Measurements from ENCODE around the gene ALK.

Gene ALK

GRCh38 chr2:29323301-29323700, 598.1 kb downstream of the ALK start:
- no peak for DNase-seq (ENCODE audit: low read depth in 2 of 2)

GRCh38 chr2:29322011-29322410, 599.4 kb downstream of the ALK start:
- no peak for DNase-seq (ENCODE audit: low read depth in 2 of 2)

DNA sequence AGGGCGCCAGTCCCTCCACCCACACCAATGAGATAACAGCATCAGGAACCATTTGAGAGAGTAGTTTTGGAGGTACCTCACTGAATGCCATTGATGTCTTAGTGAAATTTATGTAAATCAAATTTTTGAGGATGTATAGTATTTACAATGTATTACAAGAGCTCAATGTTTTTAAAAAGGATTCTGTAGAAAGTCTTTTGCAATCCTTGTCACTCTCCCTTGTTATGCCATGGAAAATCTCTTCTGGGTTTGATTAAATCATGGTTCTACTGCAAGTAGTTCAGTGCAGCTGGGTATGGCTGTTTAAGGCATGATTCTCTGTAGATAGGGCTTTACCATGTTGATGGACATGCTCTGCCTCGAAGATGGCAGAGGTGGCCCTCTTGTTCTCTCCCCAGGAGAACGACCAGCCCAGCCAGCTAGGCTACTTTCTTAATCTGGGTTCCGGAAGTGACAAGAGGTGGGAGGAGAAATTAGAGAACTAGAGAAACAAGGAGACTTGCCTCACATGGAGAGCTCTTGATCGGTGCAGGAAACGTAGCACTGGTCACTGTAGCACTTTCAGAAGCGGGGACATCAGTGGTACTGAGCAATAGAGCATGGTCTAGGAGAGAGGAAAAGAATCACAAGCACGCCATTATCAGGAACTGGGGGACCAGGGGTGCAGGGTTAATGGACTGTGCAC, 603.4 kb downstream of the ALK start:
- DNase-seq (ENCODE audit: low read depth in 2 of 2) = no peak

GRCh38 chr2:29317077-29317517, 604.3 kb downstream of the ALK start:
- no peak for DNase-seq (ENCODE audit: low read depth in 2 of 2)

DNA sequence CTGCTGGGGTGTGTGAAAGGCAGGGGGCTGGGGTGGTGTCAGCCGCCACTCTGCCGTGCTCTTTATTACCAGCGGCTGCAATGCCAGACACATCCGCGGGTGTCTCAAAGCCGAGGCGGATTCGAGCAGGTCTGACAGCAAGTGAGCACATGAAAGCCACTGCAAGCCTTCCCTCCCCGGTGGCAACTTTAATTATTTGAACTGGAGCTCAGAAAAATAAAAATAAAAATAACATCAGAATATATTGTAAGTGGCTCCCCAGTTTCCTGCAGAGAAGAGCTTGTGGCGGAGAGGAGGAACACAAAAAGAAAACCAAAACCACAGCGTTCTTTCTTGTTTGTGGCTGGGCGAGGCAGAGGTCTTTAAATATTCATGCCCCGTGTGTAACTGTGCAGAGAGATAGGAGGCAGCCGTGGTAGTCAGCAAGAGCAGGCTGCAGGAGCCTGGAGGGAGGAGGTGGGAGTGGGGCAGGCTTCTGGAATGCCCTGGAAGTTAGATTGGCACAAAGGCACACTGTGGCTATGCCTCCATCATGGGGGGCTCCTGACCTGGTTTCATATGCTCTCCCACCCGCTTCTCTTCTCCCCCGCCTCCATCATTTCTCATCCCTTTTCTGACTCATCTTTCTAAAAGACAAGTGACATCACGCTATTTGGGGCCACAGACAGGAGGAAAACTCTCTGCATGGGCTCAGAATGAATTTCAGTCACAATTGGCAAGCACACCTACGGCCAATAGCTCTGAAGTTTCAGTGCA, 606.4 kb downstream of the ALK start:
- peak; percentile 14 to 24 for DNase-seq (ENCODE audit: low read depth in 2 of 2)

DNA sequence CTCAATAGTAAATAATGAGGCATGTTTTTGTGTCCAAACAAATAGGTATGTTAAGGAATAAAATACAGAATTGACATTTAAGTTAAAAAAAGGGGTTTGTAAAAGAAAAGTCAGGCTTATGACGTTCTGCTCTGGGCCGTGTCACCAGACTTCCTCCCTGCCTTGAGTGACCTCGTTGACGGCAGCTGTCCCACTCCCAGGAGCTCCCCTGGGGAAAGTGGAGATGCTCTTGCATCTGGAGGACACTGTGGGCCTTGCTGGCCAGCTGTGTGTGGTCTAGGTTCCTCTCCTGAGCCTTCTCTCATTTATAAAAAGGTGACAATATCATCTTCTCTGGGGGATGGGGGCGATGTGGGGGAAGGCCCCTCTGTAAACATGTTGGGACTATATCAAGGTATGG, 609.9 kb downstream of the ALK start:
- no peak for DNase-seq (ENCODE audit: low read depth in 2 of 2)

DNA sequence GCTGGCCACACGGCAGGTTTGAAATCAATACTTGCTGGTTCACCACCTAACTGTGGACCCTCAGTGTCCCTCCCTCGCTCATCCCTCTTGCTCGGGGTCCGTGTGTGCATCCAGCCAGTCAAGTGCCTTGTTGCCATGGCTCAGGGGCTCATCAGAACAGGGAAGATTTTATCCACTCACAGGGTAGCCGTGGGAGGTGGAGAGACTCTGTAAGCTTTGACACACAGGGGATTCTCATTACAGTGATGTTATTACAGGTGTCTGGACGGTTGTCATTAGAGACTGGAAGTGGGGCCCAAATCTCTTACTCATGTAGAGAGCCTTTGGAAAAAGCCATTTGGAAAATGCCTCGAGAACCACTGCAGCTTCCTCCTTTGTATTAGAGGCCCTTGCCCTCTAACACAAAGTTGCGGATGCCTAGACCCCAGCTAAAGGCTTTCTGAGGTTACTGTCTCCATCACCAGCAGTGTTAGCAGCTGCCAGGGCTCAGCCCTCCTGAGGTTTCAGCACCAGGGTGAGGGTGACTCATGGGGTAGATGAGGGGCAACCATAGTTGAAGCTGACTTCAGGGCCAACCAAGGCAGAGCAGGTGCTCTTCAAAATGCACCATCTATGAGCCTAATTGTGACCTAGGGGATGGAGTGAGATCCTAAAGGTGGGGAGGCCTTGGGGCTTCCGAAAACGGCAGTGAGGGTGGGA, 610.6 kb downstream of the ALK start:
- DNase-seq (ENCODE audit: low read depth in 2 of 2) = no peak

GRCh38 chr2:29309090-29310029, 612.0 kb downstream of the ALK start:
- peak in 1 of 2 donors; percentile 10 for DNase-seq (ENCODE audit: low read depth in 2 of 2)

- DNase-seq (ENCODE audit: low read depth in 2 of 2) = no peak
These were observed 613.0 kb downstream of the ALK start for GRCh38 chr2:29308366-29308765.

DNA sequence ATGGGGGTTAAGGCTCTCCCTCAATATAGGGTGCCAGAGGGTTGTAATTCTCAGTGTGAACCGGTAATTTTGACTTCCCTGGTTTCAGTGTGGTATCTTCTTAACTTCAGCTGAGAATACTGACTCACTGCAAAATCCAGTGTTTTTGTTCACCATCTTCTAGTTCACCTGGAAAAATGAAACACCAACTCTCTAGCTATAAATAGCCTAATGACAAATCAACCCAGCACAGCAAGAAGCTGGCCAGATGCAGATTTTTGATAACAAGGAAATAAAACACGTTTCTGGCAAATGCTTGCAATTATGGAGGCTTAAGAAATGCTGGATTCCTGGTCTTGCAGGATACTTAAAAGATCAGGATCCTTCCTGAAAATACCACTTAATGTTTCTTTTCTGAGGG, 613.9 kb downstream of the ALK start:
- DNase-seq (ENCODE audit: low read depth in 2 of 2) = no peak

- no peak for DNase-seq (ENCODE audit: low read depth in 2 of 2)
These were observed 615.6 kb downstream of the ALK start for GRCh38 chr2:29305762-29306161.

DNA sequence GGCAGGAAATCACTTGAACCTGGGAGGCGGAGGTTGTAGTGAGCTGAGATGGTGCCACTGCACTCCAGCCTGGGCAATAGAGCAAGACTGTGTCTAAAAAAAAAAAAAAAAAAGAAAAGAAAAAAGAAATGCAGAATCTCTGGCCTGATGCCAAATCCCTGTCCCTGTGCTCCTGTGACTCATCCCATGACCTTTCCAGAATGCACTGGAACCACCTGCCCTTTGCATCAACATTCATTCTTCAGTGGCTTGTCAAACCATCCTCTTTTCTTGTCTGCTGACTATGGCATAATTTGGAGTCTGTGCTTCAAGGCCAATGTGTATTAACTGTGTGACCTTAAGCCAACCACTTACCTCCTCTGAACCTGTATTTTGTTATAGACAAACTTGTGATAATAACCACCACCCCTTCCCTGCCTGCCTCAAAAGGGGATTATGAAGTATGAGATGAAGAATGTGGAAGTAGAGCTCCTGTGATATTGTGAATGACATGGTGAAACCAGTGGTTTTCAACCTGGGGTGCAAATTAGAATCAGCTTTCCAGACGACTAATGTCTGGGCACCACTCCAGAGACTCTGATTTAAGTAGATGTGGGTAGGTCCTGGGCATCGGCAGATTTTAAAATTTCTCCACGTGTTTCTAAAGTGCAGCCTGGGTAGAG, 616.9 kb downstream of the ALK start:
- DNase-seq (ENCODE audit: low read depth in 2 of 2) = no peak

GRCh38 chr2:29296585-29296984, 624.8 kb downstream of the ALK start:
- no peak for DNase-seq (ENCODE audit: low read depth in 2 of 2)

DNA sequence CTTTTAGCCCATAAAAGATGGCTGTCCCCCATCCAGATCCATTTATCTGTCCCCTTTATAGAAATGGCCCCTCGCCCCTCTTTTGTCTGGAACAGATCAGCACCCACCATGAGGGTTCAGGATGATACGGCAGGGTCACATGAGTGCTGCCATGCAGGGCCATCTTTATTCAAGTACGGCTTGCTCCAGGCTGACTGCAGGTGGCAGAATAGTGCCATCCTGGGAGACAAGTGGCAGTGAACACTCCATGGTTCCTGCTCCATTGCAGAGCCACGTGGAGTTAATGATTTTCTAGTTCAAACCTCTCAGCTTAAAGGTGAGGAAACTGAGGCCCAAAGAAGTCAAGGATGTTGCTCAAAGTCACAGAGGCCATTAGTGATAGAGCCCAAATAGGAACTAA, 625.5 kb downstream of the ALK start:
- DNase-seq (ENCODE audit: low read depth in 2 of 2) = no peak

GRCh38 chr2:29293830-29294438, 627.5 kb downstream of the ALK start:
- DNase-seq (ENCODE audit: low read depth in 2 of 2) = no peak

DNA sequence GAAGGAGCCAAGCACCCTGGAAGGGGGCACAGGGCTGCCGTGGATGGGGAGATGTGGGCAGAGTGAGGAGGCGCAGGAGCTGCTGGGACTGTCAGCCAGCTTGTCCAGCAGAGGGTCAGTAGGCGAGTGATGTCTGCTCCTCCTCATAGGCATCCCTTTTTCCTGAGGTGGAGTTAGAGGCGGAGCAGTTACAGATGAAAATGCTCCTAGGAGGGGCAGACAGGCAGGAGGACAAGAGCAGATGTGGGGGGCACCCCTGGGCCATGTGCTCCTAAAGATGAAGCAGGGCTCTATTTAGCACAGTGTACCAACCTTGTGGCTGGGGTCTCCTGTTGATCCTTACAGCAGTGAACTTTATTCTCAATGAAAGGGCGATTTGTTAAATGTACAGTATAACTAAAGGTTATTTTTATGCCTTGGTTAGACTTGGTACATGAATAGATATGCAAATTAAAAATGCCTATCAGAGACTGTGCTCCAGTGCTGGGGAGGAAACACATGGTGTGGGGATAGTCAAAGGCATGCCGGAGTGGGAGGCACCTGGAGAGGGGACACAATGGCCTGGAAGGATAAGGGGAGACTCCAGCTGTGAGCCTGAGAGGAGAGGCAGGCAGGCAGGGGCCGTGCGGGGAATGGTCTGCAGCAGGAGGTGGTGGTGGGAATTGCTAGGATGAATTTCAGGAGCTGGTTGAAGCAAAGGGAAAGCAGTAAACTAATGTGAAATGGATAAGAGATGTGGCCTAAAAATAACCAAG, 630.9 kb downstream of the ALK start:
- no peak for DNase-seq (ENCODE audit: low read depth in 2 of 2)

- DNase-seq (ENCODE audit: low read depth in 2 of 2) = no peak
These were observed 636.7 kb downstream of the ALK start for GRCh38 chr2:29284671-29285070.

DNA sequence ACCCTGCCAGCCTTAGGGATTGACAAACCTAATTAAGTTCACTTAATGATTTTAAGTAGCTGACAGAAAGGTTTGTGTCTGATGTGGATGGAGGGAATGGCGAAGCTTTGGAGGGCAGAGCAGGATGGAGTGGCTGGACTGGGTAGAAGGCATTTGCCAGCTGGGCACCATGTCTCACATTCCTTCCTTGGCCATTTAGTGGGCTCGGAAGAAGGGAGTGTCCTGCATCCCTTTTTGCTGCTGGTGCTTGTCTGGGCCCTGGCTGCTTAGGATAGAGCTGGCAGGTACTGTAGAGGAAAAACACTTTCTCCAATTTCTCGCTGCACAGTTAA, 639.5 kb downstream of the ALK start:
- DNase-seq (ENCODE audit: low read depth in 2 of 2) = no peak

- DNase-seq (ENCODE audit: low read depth in 2 of 2) = no peak
These were observed 640.1 kb downstream of the ALK start for GRCh38 chr2:29281086-29281915.
